Measurements from ENCODE around the gene DIP2B.

GRCh38 chr12:50628394-50628793, 123.6 kb downstream of the DIP2B start:
- TF ChIP-seq EZH2phosphoT487 (IDR thresholded peaks at IDR 0.05; ENCODE audit: borderline replicate concordance, low read depth) (no peak), EP300 (IDR thresholded peaks at IDR 0.05; ENCODE audit: borderline replicate concordance in 1 of 2, low read depth in 1 of 2, low read length in 1 of 2) (no peak), POLR2AphosphoS5 (IDR thresholded peaks at IDR 0.05; ENCODE audit: low read depth, low read length) (no peak), CTCF (IDR thresholded peaks at IDR 0.05) (no peak), RFX5 (IDR thresholded peaks at IDR 0.05; ENCODE audit: low read length) (no peak), GABPA (IDR thresholded peaks at IDR 0.05; ENCODE audit: low read depth) (no peak)
